Neural cell (in vitro differentiated cells): ENCODE measurements around the gene PSEN2. TPM values are rescaled to one million over a fixed set of nuclear protein-coding genes. Genes with fewer than 3 reads are reported as not detected.

Experiments used
- H2AFZ ChIP-seq: fragments of 200-600, 300-800 bp; sonication (generic), shearing (Covaris generic); 2 replicates; pipeline ENCODE4 v1.6.0; 2014; ENCODE audit warnings: low read depth, mild to moderate bottlenecking, antibody characterized with exemption, low read length, moderate library complexity
- H3F3A ChIP-seq: fragments of 200-600 bp; shearing (Covaris generic); 2 replicates; pipeline ENCODE4 v1.6.1; 2016; ENCODE audit warnings: mild to moderate bottlenecking, moderate library complexity, mixed read lengths, antibody characterized with exemption, low read length; ENCODE audit not compliant: insufficient read depth, poor library complexity, severe bottlenecking
- H3K27ac ChIP-seq: fragments of 200-600, 300-800 bp; sonication (generic), shearing (Covaris generic); 2 replicates; pipeline ENCODE4 v1.5.1; 2014; ENCODE audit warnings: mild to moderate bottlenecking, low read length, moderate library complexity
- H3K27me3 ChIP-seq: fragments of 300-800, 200-600 bp; sonication (generic), shearing (Covaris generic); 2 replicates; pipeline ENCODE4 v1.6.0; 2014; ENCODE audit warnings: mild to moderate bottlenecking, low read depth, low read length, moderate library complexity; ENCODE audit not compliant: insufficient read depth
- H3K36me3 ChIP-seq: fragments of 300-800, 200-600 bp; sonication (generic), shearing (Covaris generic); 2 replicates; pipeline ENCODE4 v1.5.1; 2014; ENCODE audit warnings: mild to moderate bottlenecking, antibody characterized with exemption, low read length, moderate library complexity; ENCODE audit not compliant: insufficient read depth
- H3K4me2 ChIP-seq: fragments of 300-800, 200-600 bp; sonication (generic), shearing (Covaris generic); 2 replicates; pipeline ENCODE4 v1.6.0; 2014; ENCODE audit warnings: mild to moderate bottlenecking, low read length
- H3K4me3 ChIP-seq: fragments of 300-800, 200-600 bp; sonication (generic), shearing (Covaris generic); 2 replicates; pipeline ENCODE4 v1.5.1; 2014; ENCODE audit warnings: mild to moderate bottlenecking, low read length, moderate library complexity
- H3K79me2 ChIP-seq: fragments of 200-600 bp; shearing (Covaris generic); replicated peaks from 2 replicates; pipeline ENCODE4 v1.6.0; 2014; ENCODE audit warnings: mild to moderate bottlenecking, low read length, moderate library complexity; ENCODE audit not compliant: insufficient read depth
- H3K9ac ChIP-seq: fragments of 300-800, 200-600 bp; sonication (generic), shearing (Covaris generic); 2 replicates; pipeline ENCODE4 v1.6.1; 2016; ENCODE audit warnings: mild to moderate bottlenecking, low read length, mixed read lengths
- H3K9me2 ChIP-seq: fragments of 200-600 bp; shearing (Covaris generic); 2 replicates; pipeline ENCODE4 v1.6.1; 2016; ENCODE audit warnings: mild to moderate bottlenecking, low read length, mixed read lengths; ENCODE audit not compliant: insufficient read depth
- H3K9me3 ChIP-seq: fragments of 200-600, 300-800 bp; sonication (generic), shearing (Covaris generic); 2 replicates; pipeline ENCODE4 v1.6.1; 2016; ENCODE audit warnings: mild to moderate bottlenecking, mixed run types, low read length, moderate library complexity, mixed read lengths
- H4K20me1 ChIP-seq: fragments of 200-600 bp; shearing (Covaris generic); 2 replicates; pipeline ENCODE4 v1.6.1; 2016; ENCODE audit warnings: mild to moderate bottlenecking, mixed run types; ENCODE audit not compliant: insufficient read depth
- CTCF ChIP-seq: fragments of 450-650 bp; IDR thresholded peaks from 2 replicates; pipeline ENCODE4 v1.5.1; 2014; ENCODE audit warnings: antibody characterized with exemption, mild to moderate bottlenecking, moderate library complexity; ENCODE audit not compliant: poor library complexity, severe bottlenecking
- EP300 ChIP-seq: fragments of 450-650 bp; conservative IDR thresholded peaks from 2 replicates; pipeline ENCODE4 v1.6.1; 2014; ENCODE audit warnings: antibody characterized with exemption, mild to moderate bottlenecking, moderate library complexity; ENCODE audit not compliant: poor library complexity, severe bottlenecking
- EZH2 ChIP-seq: fragments of 200-600, 300-800 bp; shearing (Covaris generic), sonication (generic); IDR thresholded peaks from 2 replicates; pipeline ENCODE4 v1.6.1; 2014; ENCODE audit warnings: antibody characterized with exemption, low read length, borderline replicate concordance, mild to moderate bottlenecking; ENCODE audit not compliant: insufficient read depth, poor library complexity, severe bottlenecking
- MXI1 ChIP-seq: fragments of 450-650 bp; conservative IDR thresholded peaks from 2 replicates; pipeline ENCODE4 v1.6.1; 2014; ENCODE audit warnings: antibody characterized with exemption, mild to moderate bottlenecking; ENCODE audit not compliant: poor library complexity, severe bottlenecking
- POLR2AphosphoS5 ChIP-seq: IDR thresholded peaks from 2 replicates; pipeline ENCODE4 v1.6.1; 2012
- RAD21 ChIP-seq: fragments of 450-650 bp; conservative IDR thresholded peaks from 2 replicates; pipeline ENCODE4 v1.6.1; 2014; ENCODE audit warnings: antibody characterized with exemption, mild to moderate bottlenecking, moderate library complexity
- SMC3 ChIP-seq: fragments of 450-650 bp; conservative IDR thresholded peaks from 2 replicates; pipeline ENCODE4 v1.6.1; 2014; ENCODE audit warnings: antibody characterized with exemption, mild to moderate bottlenecking, moderate library complexity; ENCODE audit not compliant: poor library complexity
- TAF1 ChIP-seq: IDR thresholded peaks from 2 replicates; pipeline ENCODE4 v1.6.1; 2012; ENCODE audit warnings: low read depth
- polyA plus RNA-seq: library from polyadenylated mRNA; depleted of rRNA; stranded (reverse); fragments of >200 nt; gene quantifications from 2 replicates; pipeline ENCODE4 v1.2.3, GENCODE V29; 2014
- TF ChIP-seq, protein P1 (sequence below): IDR thresholded peaks from 2 replicates; pipeline ENCODE4 v1.6.1; 2012; ENCODE audit warnings: borderline replicate concordance

PSEN2 gene
- polyA plus RNA-seq, 1 donor from 2014 or later, result 12.9 TPM

- no peaks in the 10 kb centered on the region for H3K79me2 ChIP-seq
- H3K9ac ChIP-seq, result no peak overlapping the region
- no peaks in the 10 kb centered on the region for H3K9me3 ChIP-seq
- H3K27ac ChIP-seq, result no peak overlapping the region
- no peaks in the 10 kb centered on the region for H3K9me2 ChIP-seq
- H3F3A ChIP-seq, result no peaks in the 10 kb centered on the region
- no peaks in the 10 kb centered on the region for H3K36me3 ChIP-seq
- H3K4me3 ChIP-seq, result no peak overlapping the region
- H4K20me1 ChIP-seq, result no peaks in the 10 kb centered on the region
- no peak overlapping the region for H2AFZ ChIP-seq
- no peak overlapping the region for H3K4me2 ChIP-seq
- TF ChIP-seq, protein P1, sequence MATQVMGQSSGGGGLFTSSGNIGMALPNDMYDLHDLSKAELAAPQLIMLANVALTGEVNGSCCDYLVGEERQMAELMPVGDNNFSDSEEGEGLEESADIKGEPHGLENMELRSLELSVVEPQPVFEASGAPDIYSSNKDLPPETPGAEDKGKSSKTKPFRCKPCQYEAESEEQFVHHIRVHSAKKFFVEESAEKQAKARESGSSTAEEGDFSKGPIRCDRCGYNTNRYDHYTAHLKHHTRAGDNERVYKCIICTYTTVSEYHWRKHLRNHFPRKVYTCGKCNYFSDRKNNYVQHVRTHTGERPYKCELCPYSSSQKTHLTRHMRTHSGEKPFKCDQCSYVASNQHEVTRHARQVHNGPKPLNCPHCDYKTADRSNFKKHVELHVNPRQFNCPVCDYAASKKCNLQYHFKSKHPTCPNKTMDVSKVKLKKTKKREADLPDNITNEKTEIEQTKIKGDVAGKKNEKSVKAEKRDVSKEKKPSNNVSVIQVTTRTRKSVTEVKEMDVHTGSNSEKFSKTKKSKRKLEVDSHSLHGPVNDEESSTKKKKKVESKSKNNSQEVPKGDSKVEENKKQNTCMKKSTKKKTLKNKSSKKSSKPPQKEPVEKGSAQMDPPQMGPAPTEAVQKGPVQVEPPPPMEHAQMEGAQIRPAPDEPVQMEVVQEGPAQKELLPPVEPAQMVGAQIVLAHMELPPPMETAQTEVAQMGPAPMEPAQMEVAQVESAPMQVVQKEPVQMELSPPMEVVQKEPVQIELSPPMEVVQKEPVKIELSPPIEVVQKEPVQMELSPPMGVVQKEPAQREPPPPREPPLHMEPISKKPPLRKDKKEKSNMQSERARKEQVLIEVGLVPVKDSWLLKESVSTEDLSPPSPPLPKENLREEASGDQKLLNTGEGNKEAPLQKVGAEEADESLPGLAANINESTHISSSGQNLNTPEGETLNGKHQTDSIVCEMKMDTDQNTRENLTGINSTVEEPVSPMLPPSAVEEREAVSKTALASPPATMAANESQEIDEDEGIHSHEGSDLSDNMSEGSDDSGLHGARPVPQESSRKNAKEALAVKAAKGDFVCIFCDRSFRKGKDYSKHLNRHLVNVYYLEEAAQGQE, result no peak
- TF ChIP-seq CTCF, result no peak
- TF ChIP-seq POLR2AphosphoS5, result no peak
- TF ChIP-seq EP300, result no peak
- TF ChIP-seq MXI1, result no peak
- no peak for TF ChIP-seq TAF1
- no peak for TF ChIP-seq RAD21
- TF ChIP-seq SMC3, result no peak
- no peak for TF ChIP-seq EZH2
- H3K27me3 ChIP-seq, result no peaks in the 10 kb centered on the region
Observed at GRCh38 chr1:226825037-226825745, 45.2 kb upstream of the PSEN2 start.

GRCh38 chr1:226825746-226826100 is 44.7 kb upstream of the PSEN2 start:
- no peaks in the 10 kb centered on the region for H3F3A ChIP-seq
- H3K79me2 ChIP-seq, result no peaks in the 10 kb centered on the region
- no peak overlapping the region for H3K4me2 ChIP-seq
- TF ChIP-seq MXI1 (no peak), RAD21 (no peak), CTCF (no peak), SMC3 (no peak), EP300 (no peak), EZH2 (no peak), POLR2AphosphoS5 (no peak), TAF1 (no peak)
- TF ChIP-seq, protein P1, result no peak
- H3K27ac ChIP-seq, result no peak overlapping the region
- H3K36me3 ChIP-seq, result no peaks in the 10 kb centered on the region
- no peaks in the 10 kb centered on the region for H4K20me1 ChIP-seq
- no peaks in the 10 kb centered on the region for H3K9me3 ChIP-seq
- H3K27me3 ChIP-seq, result no peaks in the 10 kb centered on the region
- no peak overlapping the region for H3K4me3 ChIP-seq
- no peaks in the 10 kb centered on the region for H3K9me2 ChIP-seq
- H2AFZ ChIP-seq, result no peak overlapping the region
- H3K9ac ChIP-seq, result no peak overlapping the region
